Measurements from ENCODE around the gene PAPOLB. TPM values are rescaled to one million over a fixed set of nuclear protein-coding genes. Genes with fewer than 3 reads are reported as not detected.

Gene PAPOLB
- total RNA-seq, 1 donor from 2014 or later: not detected

GRCh38 chr7:4854916-4855315, 6.9 kb downstream of the PAPOLB start:
- intact Hi-C loops (cut with DNase I): no loop called here

DNA sequence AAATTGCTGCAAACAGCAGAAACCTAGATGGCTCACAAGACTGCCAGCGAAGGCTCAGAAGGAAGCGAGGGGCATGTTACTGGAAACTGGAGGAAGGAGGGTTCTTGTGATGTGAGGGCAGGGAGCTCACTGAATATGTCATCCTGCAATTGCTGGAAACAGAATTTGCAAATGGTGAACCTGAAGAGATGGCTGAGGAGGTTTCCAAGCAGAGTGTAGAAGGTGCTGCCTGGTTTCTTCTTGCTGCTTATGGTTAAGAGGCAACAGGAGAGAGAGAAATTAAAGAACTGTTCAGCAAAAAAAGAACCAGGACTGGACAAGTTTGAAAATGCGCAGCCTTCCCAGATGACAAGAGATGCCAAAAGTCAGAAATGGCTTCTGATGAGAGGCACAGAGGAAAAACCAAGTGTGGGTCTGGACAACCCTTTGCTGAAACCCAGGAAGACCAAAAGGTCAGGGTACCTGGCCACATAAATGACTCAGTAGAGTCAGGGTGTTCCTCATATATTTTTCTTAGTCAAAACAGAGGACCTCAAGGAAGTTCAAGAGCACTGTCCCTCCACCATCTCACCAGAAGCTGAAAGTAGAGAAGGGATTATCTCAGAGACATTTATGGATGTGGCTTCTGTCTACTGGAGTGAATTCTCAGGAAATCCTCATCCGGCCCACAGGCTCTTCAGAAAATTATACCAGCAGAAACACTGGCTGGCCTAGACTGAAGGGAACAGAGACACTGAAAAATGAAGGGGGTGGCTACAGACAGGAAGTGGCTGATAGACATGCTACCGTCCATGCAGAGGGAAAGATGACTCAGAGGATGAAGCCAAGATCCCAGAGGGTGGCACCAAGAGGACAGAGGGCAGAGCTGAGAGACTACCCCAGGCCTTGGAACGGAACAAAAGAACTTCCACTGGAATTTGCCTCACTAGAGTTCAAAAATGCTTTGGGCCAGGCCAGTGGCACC, 10.1 kb downstream of the PAPOLB start:
- no peak overlapping the region for H3K27ac ChIP-seq
- H3K4me3 ChIP-seq: no peak overlapping the region
- no peak for DNase-seq (ENCODE audit: low spot score in 2 of 2)
- peaks cover 0 to 5% of the 10 kb centered on the region in 2 donors for H3K9me3 ChIP-seq
- H3K27me3 ChIP-seq: no peaks in the 10 kb centered on the region
- no peaks in the 10 kb centered on the region for H3K36me3 ChIP-seq
- H3K4me1 ChIP-seq: no peaks in the 10 kb centered on the region
- no peak for TF ChIP-seq CTCF (IDR thresholded peaks at IDR 0.05)
- intact Hi-C loops (cut with DNase I): no loop called here

More at GRCh38 chr7:4854916-4855315, 6.9 kb downstream of the PAPOLB start:
- TF ChIP-seq CTCF (IDR thresholded peaks at IDR 0.05): no peak
- Histone ChIP-seq H3K27me3 (no peaks in the 10 kb centered on the region), H3K4me3 (no peak overlapping the region), H3K36me3 (no peaks in the 10 kb centered on the region), H3K9me3 (peaks cover 0 to 5% of the 10 kb centered on the region in 2 donors), H3K27ac (no peak overlapping the region), H3K4me1 (no peaks in the 10 kb centered on the region)
- no peak for DNase-seq (ENCODE audit: low spot score in 2 of 2)

GRCh38 chr7:4850262-4850795, 11.5 kb downstream of the PAPOLB start:
- TF ChIP-seq CTCF (IDR thresholded peaks at IDR 0.05): no peak

DNA sequence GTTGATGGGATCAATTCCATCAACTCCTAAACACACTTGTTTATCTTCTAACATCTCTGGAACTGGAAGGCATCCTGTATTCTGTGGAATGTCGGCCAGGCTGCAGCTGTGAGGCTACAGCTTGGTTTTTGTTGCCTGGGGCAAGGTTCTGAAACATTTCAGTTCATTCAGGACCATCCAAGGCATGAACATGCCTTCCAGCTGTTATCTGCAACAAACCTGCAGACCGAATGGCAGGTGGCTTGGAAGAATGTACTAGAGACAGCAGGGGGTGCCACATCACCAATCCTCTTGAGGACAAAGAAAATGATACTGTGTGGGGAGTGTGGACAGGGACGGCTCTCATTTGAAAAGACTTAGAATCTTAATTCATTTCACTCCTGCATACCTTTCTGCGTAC, 12.4 kb downstream of the PAPOLB start:
- Histone ChIP-seq H3K27ac (no peak overlapping the region), H3K36me3 (no peaks in the 10 kb centered on the region), H3K4me1 (no peaks in the 10 kb centered on the region), H3K9me3 (peaks cover 0 to 5% of the 10 kb centered on the region in 2 donors), H3K4me3 (no peak overlapping the region), H3K27me3 (no peaks in the 10 kb centered on the region)
- DNase-seq (ENCODE audit: low spot score in 2 of 2): no peak
- intact Hi-C loops (cut with DNase I): no loop called here
- TF ChIP-seq CTCF (IDR thresholded peaks at IDR 0.05): peak in 1 of 3 experiments; percentile 12

More at GRCh38 chr7:4850262-4850795, 11.5 kb downstream of the PAPOLB start:
- no peak for DNase-seq (ENCODE audit: low spot score in 2 of 2)
- no peak overlapping the region for H3K4me3 ChIP-seq
- intact Hi-C loops (cut with DNase I): no loop called here
- no peaks in the 10 kb centered on the region for H3K4me1 ChIP-seq
- H3K9me3 ChIP-seq: peaks cover 0 to 5% of the 10 kb centered on the region in 2 donors
- H3K27me3 ChIP-seq: no peaks in the 10 kb centered on the region
- no peaks in the 10 kb centered on the region for H3K36me3 ChIP-seq
- H3K27ac ChIP-seq: no peak overlapping the region

- Histone ChIP-seq H3K4me3 (no peak overlapping the region), H3K27ac (no peak overlapping the region), H3K9me3 (peaks cover 0 to under 1% of the 10 kb centered on the region in 2 donors), H3K27me3 (no peaks in the 10 kb centered on the region), H3K36me3 (no peaks in the 10 kb centered on the region), H3K4me1 (no peaks in the 10 kb centered on the region)
- no peak for DNase-seq (ENCODE audit: low spot score in 2 of 2)
- no peak for TF ChIP-seq CTCF (IDR thresholded peaks at IDR 0.05)
- intact Hi-C loops (cut with DNase I): no loop called here
Observed at GRCh38 chr7:4845740-4846142, 16.1 kb downstream of the PAPOLB start.

All from ascending aorta (tissue), 2 donors.